Measurements from ENCODE around the gene IL9.
"Not testable (repeated sequence)": the region's sequence is repeated elsewhere in the genome, so short reads cannot be mapped to it uniquely, and the experiment has no call there.

IL9 gene

DNA sequence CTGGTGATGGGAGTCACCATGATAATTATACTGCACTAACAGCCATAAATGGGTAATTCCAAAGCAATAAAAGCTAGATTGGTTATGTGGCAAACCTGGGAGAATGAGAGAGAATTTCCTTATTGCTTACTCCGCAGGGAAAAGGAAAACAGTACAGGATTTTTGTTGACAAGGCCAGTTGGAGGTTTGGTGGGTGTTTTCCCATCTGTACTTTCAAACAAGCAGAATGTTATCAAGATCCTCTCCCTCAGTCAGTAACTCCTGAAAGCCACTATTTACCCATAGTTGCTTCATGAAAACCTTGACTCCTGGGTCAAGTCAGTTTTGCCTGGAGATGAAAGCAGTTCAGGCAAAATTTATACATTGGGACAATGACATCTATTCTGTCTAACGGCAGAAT, 26.4 kb downstream of the IL9 start:
- DNase-seq (ENCODE audit: low read depth in 2 of 2), result no peak

DNA sequence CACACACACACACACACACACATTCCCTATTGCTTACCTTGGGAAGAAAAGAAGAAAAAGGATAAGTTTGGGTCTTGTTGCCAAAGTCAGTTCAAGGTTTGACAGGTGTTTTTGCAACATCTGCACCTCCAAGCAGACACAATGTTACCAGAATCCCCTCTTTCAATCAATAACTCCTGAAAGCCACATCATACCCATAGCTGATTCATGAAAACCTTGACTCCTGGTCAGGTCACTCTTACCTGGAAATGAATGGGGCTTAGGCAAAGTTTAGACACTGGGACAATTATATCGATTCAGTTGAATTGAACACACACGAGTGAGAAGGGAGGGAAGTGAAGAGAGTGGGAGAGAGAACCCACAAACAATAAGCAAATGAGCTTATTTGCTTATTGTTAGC, 27.0 kb downstream of the IL9 start:
- DNase-seq (ENCODE audit: low read depth in 2 of 2), result no peak

DNA sequence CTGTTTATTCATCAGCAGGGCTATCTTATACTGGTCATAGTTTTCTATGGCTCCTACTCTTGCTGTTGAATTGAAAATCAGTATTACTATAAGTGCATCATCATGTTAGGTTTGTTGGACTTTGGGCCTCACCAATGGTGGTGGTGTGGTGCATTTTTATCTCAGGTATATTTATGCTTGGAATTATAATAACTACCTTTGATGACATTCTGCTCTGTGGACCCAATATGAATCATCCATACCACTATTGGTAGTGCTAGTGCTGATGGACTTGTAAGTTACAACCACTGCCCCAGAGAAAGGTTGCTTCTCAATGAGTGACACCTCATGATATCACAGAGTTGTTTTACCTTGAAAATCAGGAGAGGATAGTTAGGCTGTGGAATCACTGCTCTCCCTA, 28.0 kb downstream of the IL9 start:
- DNase-seq (ENCODE audit: low read depth in 2 of 2), result no peak

DNA sequence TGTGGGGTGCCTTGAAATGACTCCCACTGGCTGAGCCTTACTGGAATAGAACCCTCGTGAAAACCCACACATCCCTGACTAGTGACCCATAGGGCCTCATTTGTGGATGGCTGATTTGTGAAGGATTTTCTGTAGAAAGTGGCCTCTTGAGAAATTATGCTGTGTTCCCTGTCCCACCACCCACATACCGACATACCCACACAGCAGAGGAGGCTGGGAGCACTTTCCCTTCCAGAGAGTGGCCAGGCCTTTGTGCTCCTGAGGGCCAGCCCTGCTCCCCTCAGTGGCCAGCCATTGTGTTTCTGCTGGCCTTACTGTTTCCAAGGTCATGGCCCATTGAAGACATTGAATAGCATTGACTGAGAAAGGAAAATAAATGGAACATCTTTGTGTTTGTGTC, 29.6 kb downstream of the IL9 start:
- no peak for DNase-seq (ENCODE audit: low read depth in 2 of 2)

DNA sequence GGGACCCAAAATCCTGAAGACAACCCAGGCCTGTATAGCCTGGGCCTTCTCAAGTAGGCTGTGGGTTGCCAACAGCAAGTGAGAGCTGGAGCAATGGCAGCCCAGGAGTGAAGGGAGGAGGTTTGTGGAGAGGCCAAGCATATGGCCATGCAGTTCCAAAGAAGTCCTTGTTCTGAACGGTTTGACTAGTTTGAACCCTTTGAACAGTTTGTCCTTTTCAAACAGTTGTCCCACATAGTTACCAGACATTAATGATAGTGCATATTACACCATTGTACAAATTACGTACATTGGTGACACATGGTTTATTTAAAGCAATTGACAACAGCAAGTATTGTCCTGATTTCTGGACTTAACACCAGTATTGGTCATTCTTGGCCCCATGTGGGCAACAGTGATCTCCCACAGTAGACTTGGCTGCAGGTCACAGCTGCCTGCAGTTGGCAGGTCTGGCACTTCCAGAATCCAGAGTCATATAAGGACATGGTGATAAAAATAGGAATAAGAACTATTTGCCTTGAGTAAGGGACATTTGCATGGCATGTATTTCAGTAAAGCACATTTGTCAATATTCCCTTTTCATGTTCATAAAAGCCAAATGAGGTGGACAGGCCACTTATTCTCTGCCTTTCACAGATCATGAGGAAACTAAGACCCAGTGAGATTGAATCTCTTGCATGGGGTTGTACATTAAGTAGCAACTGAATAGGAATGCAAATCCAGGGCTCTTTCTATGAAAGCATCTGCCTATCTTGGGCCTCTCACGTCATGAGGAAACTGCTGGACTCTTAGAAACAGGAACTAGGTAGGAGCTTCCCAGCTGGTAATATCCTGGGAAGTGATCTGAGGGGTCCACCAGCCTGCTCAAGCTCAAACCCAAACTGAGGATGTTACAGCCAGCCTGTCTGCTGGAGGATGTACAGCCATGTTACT, 30.9 kb downstream of the IL9 start:
- no peak for DNase-seq (ENCODE audit: low read depth in 2 of 2)

DNA sequence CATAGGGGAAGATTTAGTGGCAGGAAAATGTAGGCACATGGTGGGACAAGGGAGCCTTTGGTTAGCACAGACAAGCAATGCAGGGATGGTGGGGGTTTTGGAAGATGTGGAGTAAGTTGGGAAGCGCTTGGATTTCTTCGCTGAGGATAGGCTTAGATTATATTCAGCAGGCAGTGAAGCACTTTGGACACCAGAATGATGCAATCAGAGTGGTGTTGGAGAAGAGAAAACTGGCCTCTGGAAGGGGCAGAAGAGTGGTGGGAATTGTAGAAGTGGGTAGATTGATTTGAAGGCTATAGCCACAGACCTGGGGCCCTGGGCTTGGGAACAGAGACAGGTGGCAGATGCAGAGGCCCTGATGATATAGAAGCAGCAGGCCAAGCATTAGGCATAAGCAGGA, 32.9 kb downstream of the IL9 start:
- no peak for DNase-seq (ENCODE audit: low read depth in 2 of 2)

DNA sequence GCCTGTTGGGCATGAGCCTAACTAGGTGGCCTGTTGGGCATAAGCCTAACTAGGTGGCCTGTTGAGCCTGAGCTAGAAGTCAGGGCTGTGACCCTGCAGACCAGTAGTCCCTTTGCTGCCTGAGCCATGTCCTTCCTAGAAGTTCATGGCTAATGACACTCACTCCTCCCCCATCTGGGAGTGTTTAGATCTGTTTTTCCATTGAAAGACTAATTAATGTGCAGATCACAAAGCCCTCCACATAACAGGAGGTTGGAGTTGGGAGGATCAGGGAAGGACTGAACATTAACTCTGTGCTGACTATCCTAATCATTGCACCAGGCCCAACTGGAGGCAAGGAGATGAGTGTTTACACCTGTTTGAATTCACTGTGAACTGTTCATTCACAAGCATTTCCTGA, 33.6 kb downstream of the IL9 start:
- no peak for DNase-seq (ENCODE audit: low read depth in 2 of 2)

DNA sequence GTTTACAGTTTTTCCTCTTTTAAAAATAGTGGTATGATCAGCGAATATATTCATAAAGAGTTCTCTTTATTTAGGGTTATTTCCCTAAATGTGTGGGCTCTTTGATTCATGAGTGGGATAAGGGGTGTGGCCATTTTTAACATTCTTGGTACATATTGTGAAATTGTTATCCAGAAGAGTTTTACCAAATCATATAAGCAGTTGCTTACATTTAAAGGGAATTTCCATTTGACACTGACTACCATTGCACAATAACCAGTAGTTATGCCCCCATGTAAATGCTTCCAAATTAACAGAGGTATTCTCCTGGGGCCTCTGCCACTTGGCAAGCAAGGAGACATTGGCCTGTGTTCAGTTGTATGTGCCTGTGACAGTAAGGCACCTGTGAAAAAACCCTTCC, 34.0 kb downstream of the IL9 start:
- DNase-seq (ENCODE audit: low read depth in 2 of 2), result no peak

DNA sequence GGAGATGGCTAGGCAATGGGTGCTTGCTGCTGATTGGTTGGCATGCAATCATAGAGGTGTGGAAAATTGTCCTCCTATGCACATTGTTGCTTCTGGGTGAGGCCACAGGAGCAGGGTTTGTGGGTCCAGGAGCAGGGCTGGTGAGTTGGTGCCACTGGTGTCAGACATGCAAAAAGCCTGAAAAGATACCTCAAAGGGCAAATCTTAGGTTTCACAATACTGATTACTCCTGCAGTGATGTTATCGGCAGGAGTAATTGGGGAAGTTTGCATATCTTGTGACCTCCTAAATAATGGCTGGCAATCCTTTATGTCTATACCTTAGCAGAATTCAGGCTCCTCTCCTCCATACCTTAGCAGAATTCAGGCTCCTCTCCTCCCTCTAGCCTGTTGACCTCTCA, 36.0 kb downstream of the IL9 start:
- DNase-seq (ENCODE audit: low read depth in 2 of 2), result no peak

DNA sequence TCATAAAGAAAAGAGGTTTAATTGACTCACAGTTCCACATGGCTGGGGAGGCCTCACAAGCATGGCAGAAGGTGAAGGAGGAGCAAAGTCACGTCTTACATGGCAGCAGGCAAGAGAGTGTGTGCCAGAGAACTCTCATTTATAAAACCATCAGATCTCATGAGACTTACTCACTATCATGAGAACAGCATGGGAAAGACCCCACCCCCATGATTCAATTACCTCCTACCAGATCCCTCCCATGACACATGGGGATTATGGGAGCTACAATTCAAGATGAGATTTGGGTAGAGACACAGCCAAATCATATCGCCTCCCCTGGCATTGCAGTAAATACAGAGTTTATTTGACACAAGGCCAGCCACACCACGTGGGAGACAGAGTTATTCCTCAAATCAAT, 36.5 kb downstream of the IL9 start:
- DNase-seq (ENCODE audit: low read depth in 2 of 2), result not testable (repeated sequence)

DNA sequence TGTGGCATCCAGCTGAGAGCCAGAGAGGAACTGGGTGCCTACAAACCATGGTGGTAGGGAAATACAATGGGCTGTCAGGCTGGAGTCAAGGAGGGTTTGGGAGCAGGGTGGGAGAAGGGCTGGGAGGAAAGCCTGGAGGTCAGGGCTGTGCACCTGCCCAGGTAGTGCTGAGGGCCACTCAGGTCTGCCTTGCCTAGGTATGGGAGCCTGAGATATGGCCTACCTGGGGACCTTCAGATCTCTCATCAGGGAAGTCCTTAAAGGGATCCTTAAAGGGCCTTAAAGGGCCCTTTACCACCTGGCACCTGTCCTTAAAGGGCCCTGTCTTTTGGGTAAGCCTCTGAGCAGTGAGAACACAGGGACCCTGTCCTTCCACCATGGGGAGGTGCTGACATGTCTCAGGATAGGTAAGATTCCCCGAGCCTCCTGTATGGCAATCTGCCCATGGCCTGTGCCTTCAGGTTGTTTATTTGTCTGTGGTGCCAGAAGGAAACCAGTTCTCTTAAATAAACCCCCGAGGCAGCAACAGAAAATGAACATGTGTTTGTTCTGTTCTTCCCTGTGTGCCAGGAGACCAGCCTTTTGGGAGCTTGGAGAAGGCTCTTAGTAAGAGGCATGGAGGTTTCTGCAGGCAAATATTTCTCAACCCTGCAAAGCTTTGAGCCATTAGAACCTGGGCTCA, 37.9 kb downstream of the IL9 start:
- DNase-seq (ENCODE audit: low read depth in 2 of 2), result no peak

DNA sequence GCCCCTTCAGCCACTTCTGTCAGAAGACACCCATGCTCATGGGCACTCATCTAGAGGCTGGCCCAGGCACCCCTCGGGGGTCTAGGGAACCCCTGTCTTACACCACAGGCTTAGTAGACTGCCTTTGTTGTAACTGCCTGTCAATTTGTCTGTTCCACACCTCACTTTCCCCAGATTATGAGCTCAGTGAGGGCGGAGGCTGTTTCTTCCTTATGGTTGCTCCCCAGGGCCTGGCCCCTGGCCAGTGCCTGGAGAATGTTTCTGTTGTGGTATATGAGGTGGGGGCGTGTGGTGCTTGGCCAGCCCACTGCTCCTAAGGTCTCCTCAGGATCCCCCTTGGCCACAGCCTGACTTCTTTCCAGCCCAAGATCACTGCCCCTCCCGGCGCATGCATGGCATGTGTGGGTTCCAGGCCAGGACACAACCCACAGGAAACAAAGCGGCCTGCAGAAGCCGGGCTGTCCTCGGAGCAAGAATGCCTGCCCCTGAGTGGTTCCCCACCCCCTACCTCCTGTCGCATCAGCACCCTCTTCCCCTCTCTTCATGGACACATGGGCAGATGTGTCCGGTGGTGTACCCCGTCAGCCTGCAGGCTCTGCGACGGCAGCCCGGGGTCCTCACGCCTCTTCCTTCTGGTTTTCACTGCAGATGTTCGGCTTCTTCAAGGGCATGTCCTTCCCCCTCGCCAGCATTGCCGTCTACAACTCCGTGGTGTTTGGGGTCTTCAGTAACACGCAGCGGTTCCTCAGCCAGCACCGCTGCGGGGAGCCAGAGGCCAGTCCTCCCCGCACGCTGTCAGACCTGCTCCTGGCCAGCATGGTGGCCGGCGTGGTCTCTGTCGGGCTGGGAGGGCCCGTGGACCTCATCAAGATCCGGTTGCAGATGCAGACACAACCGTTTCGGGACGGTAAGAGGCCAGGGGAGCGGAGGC, 43.5 kb downstream of the IL9 start:
- no peak for DNase-seq (ENCODE audit: low read depth in 2 of 2)

DNA sequence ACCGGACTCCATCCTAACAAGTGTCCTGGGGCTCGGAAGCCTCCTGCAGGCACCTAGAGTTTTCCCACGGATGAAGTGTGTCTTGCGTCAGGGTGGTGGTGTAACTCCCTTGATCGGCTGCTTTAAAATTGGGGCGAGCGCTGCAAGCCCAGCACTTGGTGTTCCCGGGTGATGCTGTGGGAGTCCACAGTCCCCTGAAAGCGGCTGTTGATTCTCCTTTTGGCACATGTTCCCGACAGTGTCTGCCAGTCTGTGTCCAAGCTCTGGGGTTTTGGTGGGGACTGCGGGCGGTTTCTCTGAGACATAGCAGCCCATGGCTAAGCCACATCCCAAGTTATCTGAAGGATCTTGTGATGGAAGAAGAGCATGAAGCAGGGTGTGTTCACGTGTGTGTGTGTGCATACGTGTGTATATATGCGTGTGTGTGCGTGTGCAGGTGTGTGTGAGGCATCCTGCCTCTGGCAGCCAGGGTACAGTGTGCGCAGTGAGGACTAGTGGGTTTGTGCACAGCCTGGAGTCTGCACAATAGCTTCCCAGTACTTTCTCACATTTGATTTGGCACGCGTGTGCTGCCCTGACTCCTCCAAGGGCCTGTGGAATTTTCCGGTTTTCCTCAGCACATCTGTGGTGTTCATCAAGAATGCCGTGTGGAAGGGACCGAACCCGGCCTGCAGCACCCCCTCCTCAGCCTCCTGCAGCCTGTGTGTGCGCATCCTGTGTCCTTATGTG, 44.3 kb downstream of the IL9 start:
- DNase-seq (ENCODE audit: low read depth in 2 of 2), result no peak

DNA sequence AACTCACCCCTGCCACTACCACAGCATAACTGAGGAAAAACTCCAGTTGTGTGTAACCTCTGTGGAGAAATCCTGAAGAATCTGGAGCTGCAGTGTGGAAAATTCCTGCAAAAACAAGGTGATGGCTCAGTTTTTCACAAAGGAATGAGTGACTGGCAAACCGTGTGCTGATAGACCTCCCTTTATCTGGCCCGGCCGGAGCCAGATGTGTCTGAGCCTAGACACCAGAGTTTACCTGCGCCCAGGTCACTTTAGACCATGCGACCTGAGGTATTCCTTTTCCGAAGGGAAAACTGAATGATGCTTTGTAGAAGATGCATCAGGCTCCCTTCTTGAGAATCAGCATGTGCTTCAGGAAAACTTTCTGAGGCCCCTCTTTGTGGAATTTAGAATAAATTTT, 45.0 kb downstream of the IL9 start:
- no peak for DNase-seq (ENCODE audit: low read depth in 2 of 2)

DNA sequence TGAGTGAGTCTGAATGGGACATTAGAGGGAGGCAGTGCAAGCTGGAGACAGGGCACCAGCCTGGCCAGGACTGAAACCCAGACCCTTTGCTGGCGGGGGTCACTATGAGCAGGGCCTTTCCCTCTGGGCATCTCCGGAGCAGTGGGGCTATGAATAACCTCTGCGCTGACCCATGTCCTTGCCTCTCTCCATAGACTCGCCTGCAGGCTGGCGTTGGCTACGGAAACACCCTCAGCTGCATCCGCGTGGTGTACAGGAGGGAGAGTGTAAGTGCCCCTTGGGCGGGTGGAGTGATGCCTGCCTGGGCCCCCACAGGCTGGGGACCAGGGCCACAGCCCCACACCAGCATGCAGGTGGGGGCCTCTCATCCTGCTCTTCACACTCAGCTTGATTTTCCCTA, 45.4 kb downstream of the IL9 start:
- DNase-seq (ENCODE audit: low read depth in 2 of 2), result no peak

DNA sequence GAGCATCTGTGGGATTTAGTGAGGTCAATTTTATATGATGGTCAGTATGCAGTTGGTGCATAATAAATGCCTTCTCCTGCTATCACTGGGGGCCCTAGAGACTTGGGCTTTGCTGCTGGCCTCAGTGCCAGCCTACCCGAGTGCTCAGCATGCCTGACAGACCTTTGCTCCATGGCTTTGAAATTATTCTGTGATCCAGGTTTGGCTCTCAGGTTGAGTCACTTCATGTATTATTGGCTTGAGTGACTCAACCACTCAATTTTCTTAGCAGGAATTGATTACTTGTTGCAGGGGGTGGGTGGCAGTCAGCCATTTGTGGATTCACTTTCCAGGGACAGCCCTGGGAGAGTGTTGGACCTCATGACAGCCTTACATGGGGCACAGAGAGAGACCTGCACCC, 47.7 kb downstream of the IL9 start:
- no peak for DNase-seq (ENCODE audit: low read depth in 2 of 2)

DNA sequence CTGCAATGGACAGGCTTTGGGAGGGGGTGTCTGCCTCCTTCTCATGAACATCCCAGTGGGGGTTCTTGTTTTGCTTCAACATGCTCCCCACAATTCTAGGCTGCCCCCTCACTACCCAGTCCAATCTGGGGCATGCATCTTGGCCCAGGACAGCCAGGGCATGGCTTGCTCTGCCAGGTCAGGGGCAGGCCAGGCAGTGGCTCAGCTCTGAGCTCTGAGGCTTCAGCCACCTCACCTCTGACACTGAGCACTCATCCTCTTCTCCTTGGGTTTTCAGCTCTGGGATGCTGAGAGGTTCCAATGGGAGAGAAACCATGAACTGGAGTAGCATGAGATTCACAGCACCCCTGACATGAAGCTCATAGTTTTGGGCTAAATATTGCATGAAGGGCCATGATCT, 49.3 kb downstream of the IL9 start:
- DNase-seq (ENCODE audit: low read depth in 2 of 2), result no peak

DNA sequence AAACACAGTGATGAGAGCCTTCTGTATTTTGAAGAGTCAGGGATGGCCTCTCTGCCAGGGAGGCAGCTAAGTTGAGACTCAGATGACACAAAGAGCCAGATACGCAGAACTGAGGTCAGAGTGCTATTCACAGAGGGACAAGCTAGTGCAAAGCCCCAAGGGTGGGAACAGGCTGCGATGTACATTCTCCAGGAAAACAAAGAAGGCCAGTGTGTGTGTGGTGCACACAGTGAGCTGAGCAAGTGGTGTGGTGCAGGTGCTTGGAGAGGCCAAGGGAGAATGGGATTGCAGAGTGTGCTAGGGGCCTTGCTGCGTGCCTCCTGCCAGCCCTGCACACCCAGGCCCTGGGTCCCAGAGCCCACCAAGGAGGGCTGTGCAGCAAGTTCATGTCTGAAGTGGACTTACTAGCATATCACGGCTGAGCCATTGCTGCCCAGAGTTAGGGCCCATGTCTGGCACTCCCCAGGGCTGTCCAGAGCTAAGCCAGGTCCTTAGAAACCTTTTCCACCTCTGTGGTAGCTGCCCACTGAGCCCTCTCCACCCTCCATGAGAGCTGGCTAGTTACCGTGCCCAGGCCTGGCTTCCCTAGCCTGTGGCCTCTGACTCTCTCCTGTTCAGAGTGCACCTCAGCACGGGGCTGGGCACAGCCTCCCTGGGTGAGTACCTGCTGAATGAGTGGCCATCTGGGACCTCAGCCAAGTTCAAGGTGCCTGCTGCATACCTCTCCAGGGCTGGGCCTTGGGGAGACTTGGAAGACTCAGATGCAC, 51.9 kb downstream of the IL9 start:
- no peak for DNase-seq (ENCODE audit: low read depth in 2 of 2)

DNA sequence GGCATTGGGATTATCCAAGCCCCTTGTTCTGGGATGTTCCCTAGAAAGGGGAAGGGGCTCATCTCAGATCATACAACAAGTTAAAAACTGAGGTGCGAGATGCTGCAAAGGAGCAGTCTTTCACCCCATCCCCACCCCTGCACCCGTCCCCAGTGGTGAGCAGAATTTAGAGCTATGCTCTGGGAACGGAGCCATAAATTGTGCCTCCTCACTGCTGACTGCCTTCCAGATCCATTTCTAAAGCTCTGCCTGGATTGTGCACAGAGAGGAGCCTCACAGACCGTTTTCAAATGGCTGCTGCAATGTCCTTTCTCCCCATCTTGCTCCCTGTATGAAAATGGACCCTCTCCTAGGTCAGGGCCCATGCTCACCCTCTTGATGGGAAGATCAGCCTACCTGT, 52.9 kb downstream of the IL9 start:
- no peak for DNase-seq (ENCODE audit: low read depth in 2 of 2)
